Measurements from ENCODE around the gene FAM114A1. TPM values are rescaled to one million over a fixed set of nuclear protein-coding genes. Genes with fewer than 3 reads are reported as not detected.
A peak's percentile ranks its signal among the peaks of the same experiment; 100 is the strongest.

Gene FAM114A1
- 19.5 TPM for total RNA-seq
- long read RNA-seq, partial matches to known transcripts: 1 of 8 reads
- long read RNA-seq, other reads (novel, unspliced or antisense): 7 of 8 reads

DNA sequence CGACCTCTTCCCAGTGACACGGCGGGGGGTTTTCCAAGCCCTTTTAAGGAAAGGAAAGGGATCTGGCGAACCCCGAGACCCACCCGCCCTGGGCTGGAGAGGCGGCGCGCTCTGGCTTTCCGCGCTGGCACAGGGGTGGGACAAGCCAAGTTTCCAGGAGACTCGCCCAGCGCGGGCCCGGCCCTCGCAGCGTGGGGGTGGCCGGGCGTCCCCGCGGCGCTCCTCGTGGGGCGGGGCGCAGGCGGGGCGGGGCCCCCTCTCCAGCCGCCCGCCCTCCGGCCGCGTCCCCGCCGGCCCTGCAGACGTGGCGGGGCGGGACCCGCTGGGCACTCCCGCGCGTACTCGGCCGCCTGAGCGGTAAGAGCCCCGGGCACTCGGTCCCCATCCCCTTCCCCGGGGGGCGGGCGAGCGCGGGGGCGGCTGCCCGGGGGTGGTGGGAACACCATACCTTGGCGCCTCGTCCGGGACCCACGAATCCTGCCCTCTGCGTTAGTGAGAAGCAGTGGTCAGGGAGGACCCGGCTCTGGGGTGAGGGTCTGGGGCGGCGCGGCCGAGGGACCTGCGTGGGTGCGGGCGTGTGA, at the start of gene FAM114A1:
TSS of gene FAM114A1 (plus strand) at position 329 of the 581 bp plus-strand sequence. CDS start 10,273 bp downstream, outside the sequence.
- Histone ChIP-seq H3K4me1 (peaks cover 45% of the 10 kb centered on the region), H3K27me3 (ENCODE audit: low read depth) (no peaks in the 10 kb centered on the region), H3K36me3 (peaks cover 10% of the 10 kb centered on the region), H3K27ac (replicated peaks) (peak within 1 kb of the TSS; percentile 92), H3K9me3 (replicated peaks) (no peaks in the 10 kb centered on the region), H3K4me3 (peak within 1 kb of the TSS; percentile 88)
- DNase-seq: peak; percentile 85
- intact Hi-C loops (cut with micrococcal nuclease): no loop called here
- TF ChIP-seq, protein P1, sequence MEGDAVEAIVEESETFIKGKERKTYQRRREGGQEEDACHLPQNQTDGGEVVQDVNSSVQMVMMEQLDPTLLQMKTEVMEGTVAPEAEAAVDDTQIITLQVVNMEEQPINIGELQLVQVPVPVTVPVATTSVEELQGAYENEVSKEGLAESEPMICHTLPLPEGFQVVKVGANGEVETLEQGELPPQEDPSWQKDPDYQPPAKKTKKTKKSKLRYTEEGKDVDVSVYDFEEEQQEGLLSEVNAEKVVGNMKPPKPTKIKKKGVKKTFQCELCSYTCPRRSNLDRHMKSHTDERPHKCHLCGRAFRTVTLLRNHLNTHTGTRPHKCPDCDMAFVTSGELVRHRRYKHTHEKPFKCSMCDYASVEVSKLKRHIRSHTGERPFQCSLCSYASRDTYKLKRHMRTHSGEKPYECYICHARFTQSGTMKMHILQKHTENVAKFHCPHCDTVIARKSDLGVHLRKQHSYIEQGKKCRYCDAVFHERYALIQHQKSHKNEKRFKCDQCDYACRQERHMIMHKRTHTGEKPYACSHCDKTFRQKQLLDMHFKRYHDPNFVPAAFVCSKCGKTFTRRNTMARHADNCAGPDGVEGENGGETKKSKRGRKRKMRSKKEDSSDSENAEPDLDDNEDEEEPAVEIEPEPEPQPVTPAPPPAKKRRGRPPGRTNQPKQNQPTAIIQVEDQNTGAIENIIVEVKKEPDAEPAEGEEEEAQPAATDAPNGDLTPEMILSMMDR (IDR thresholded peaks at IDR 0.05; ENCODE audit: borderline replicate concordance): no peak

DNA sequence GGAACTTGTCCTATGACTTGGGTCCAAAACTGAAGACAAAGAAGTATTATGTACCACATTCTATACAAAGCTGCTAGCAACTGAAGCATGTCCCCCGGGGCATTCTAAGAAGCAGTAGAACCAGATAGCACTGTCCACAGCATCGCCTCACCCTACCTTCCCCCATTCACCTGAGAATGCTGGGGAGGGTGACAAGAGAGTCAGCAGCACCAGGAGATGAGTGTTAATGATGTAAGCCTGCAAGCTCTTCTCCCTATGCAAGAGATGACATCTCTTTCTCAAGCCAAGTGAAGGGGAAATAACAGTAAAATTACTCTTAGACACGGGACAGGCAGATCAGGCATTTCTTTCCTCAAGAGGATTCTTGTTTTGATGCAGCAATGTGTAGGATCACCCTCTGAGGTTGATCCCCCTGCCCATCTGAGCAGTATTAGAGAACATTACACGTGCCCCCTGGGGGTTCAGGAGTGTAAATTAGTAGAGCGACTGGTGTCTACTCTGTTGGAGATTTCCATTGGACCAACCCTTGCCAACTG, 49.1 kb upstream of the FAM114A1 start:
- peaks cover 12% of the 10 kb centered on the region for H3K9me3 ChIP-seq (replicated peaks)
- DNase-seq: no peak
- no peak overlapping the region for H3K4me3 ChIP-seq
- no peaks in the 10 kb centered on the region for H3K36me3 ChIP-seq
- no peaks in the 10 kb centered on the region for H3K4me1 ChIP-seq
- TF ChIP-seq, protein P1 (IDR thresholded peaks at IDR 0.05; ENCODE audit: borderline replicate concordance): no peak
- H3K27ac ChIP-seq (replicated peaks): no peak overlapping the region
- H3K27me3 ChIP-seq (ENCODE audit: low read depth): peaks cover 13% of the 10 kb centered on the region
- intact Hi-C loops (cut with micrococcal nuclease): no loop called here

- intact Hi-C loops (cut with micrococcal nuclease): no loop called here
- no peaks in the 10 kb centered on the region for H3K4me1 ChIP-seq
- H3K36me3 ChIP-seq: no peaks in the 10 kb centered on the region
- H3K9me3 ChIP-seq (replicated peaks): peaks cover 12% of the 10 kb centered on the region
- no peak for DNase-seq
- no peak overlapping the region for H3K4me3 ChIP-seq
- H3K27me3 ChIP-seq (ENCODE audit: low read depth): peaks cover 13% of the 10 kb centered on the region
- TF ChIP-seq, protein P1 (IDR thresholded peaks at IDR 0.05; ENCODE audit: borderline replicate concordance): no peak
- H3K27ac ChIP-seq (replicated peaks): no peak overlapping the region
Measured at GRCh38 chr4:38819569-38819968, 48.0 kb upstream of the FAM114A1 start.

DNA sequence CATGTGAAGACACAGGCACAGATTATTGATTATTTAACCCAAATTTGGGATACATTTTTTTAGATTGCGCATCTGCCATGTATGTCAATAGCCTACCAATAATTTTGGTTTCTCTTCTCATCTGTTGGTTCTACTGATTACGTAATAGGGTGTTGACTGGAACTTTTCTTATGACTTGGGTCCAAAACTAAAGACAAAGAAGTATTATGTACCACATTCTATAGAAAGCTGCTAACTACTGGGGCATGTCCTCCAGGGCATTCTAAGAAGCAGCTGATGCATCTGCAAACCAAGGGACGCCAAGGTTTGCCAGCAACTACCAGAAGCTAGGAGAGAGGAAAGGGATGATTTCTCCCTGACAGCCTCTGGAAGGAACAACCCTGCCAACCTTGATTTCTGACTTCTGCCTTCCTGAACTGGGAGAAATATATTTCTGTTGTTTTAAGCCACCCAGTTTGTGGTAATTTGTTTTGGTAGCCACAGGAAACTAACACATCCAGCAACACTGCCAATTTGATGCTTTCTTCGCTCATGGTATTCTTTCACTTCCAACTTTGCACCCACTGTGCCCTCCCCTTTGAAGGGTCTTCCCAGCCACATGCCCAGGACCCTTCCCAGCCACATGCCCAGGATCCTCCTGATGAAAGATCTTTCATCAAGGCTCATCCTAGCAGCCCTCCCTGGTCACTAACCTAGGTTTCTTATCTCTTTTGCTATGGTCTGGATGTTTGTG, 47.1 kb upstream of the FAM114A1 start:
- H3K36me3 ChIP-seq: no peaks in the 10 kb centered on the region
- TF ChIP-seq, protein P1 (IDR thresholded peaks at IDR 0.05; ENCODE audit: borderline replicate concordance): no peak
- H3K9me3 ChIP-seq (replicated peaks): peaks cover 5% of the 10 kb centered on the region
- H3K4me1 ChIP-seq: no peaks in the 10 kb centered on the region
- H3K27me3 ChIP-seq (ENCODE audit: low read depth): peaks cover 13% of the 10 kb centered on the region
- H3K27ac ChIP-seq (replicated peaks): no peak overlapping the region
- DNase-seq: no peak
- intact Hi-C loops (cut with micrococcal nuclease): no loop called here
- no peak overlapping the region for H3K4me3 ChIP-seq

GRCh38 chr4:38821739-38822138, 45.9 kb upstream of the FAM114A1 start:
- Histone ChIP-seq H3K9me3 (replicated peaks) (peaks cover 5% of the 10 kb centered on the region), H3K4me1 (no peaks in the 10 kb centered on the region), H3K27me3 (ENCODE audit: low read depth) (peaks cover 13% of the 10 kb centered on the region), H3K36me3 (no peaks in the 10 kb centered on the region), H3K4me3 (no peak overlapping the region), H3K27ac (replicated peaks) (no peak overlapping the region)
- DNase-seq: no peak
- intact Hi-C loops (cut with micrococcal nuclease): no loop called here
- TF ChIP-seq, protein P1 (IDR thresholded peaks at IDR 0.05; ENCODE audit: borderline replicate concordance): no peak

Data from left ventricle myocardium inferior (tissue), 1 donor.